ENCODE measurements around the gene SLC35B3. TPM values are rescaled to one million over a fixed set of nuclear protein-coding genes. Genes with fewer than 3 reads are reported as not detected.

SLC35B3 gene
- total and polyA plus RNA-seq, 9 of the 15 experiments (the other 6 are each of a cell fraction or from before 2014, with no cell fraction given): 7.6 to 19.1 (median 11.3) TPM

DNA sequence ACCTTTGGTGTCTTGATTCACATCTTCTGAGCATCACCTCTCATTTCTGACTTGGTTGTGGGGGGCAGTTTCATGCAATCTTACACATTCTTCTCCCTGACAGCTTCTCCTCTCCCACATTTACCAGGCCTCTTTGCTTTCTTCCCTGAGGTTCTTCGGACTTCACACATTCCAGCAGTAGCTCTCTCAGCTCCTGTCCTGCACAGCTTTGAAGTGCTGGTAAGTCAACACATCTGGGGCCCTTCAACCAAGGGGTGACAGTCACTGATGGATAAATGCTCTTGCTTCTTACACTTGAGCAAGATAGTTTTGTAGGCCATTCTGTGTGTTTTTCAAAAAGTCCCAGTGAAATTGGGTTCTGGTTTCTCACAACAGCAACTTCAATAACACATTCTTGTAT lies 2.5 kb upstream of the SLC35B3 start:
- Histone ChIP-seq H3K9ac (ENCODE audit: insufficient read depth in 1 of 2, low read depth in 2 of 2, low read length in 2 of 2) (no peak overlapping the region), H3K79me2 (ENCODE audit: control insufficient read depth, insufficient read depth, low read length) (peaks cover 32% of the 10 kb centered on the region), H4K20me1 (replicated peaks; ENCODE audit: control insufficient read depth, insufficient read depth, low read length) (peaks cover 4% of the 10 kb centered on the region; the same call in 1 of the 2 replicates), H3K36me3 (ENCODE audit: control insufficient read depth, insufficient read depth, low read length) (peaks cover 4% of the 10 kb centered on the region; the same call in 1 of the 3 replicates), H3K4me3 (no peak overlapping the region), H3K4me1 (replicated peaks in 1 of 2; ENCODE audit: control insufficient read depth in 2 of 2, insufficient read depth in 2 of 2, low read length in 2 of 2) (peaks cover 5 to 11% of the 10 kb centered on the region in 2 experiments), H3K4me2 (ENCODE audit: insufficient read depth, low read length) (no peak overlapping the region), H3K9me3 (replicated peaks; ENCODE audit: control insufficient read depth, insufficient read depth, low read depth, low read length) (no peaks in the 10 kb centered on the region), H3K27me3 (ENCODE audit: control insufficient read depth in 2 of 2, insufficient read depth in 2 of 2, low read length in 2 of 2) (no peaks in the 10 kb centered on the region), H2AFZ (ENCODE audit: low read depth, low read length) (peak overlapping the region; percentile 14; the same call in 1 of the 2 replicates), H3K27ac (ENCODE audit: extremely low read depth, low read depth, low read length) (no peak overlapping the region), H3K9me1 (ENCODE audit: control insufficient read depth, insufficient read depth, low read length) (no peaks in the 10 kb centered on the region)
- CTCF ChIA-PET (ENCODE audit: low intra/inter-chr PET ratio): no interaction called here
- BruUV-seq (replicated peaks): no TSS peak
- in situ Hi-C loops (cut with MboI): loop anchor here (25.0 kb wide), 1 partner anchor 1999 kb away; no protein-coding TSS in a partner anchor
- no peak for TF ChIP-seq ZNF431 (CRISPR knock-in tag; IDR thresholded peaks at IDR 0.05)
- no peak for TF ChIP-seq KDM4B (IDR thresholded peaks at IDR 0.05; ENCODE audit: borderline replicate concordance in 2 of 2, low read depth in 1 of 2)
- no peak for TF ChIP-seq ZNF384 (IDR thresholded peaks at IDR 0.05; ENCODE audit: low read depth, low read length)
- TF ChIP-seq MTA2 (IDR thresholded peaks at IDR 0.05; ENCODE audit: low read depth): no peak
- TF ChIP-seq RBM15 (IDR thresholded peaks at IDR 0.05; ENCODE audit: insufficient read depth, low read length): no peak
- TF ChIP-seq POLR2G (IDR thresholded peaks at IDR 0.05; ENCODE audit: low read depth, low read length): no peak
- TF ChIP-seq POLR2H (tag; IDR thresholded peaks at IDR 0.05; ENCODE audit: low read depth): no peak
- no peak for TF ChIP-seq EHMT2 (IDR thresholded peaks at IDR 0.05)
- TF ChIP-seq ZNF75A (CRISPR knock-in tag; IDR thresholded peaks at IDR 0.05): no peak
- 57% methylated on average over 1 of the region's 1 CpG for WGBS (ENCODE audit: insufficient coverage, low coverage, missing lambda C conversion rate)
- POLR2A ChIA-PET: interaction anchor here (0.8 to 1.2 kb wide), 2 partner anchors 14 to 20 kb away, joined by 3 read pairs; no protein-coding TSS in a partner anchor
- ATAC-seq (no peak), FAIRE-seq (no peak), DNase-seq (ENCODE audit: extremely low read depth in 1 of 4, low spot score in 3 of 4) (no peak)
- intact Hi-C loops (cut with micrococcal nuclease): loop anchor here (10.0 kb wide), 2 partner anchors 333 to 1987 kb away; partner anchors contain the start of gene EEF1E1

All from K562 (cell line).